Endodermal cell (in vitro differentiated cells): ENCODE data around the gene GHRL. TPM values are rescaled to one million over a fixed set of nuclear protein-coding genes. Genes with fewer than 3 reads are reported as not detected.

Source experiments
- DNase-seq: peaks from one replicate; pipeline ENCODE4 v3.0.0-alpha.2; 2017
- H3K27ac ChIP-seq: 2 replicates; pipeline ENCODE4 v1.5.1; 2013; ENCODE audit warnings: mild to moderate bottlenecking, low read depth, low read length, moderate library complexity
- H3K27me3 ChIP-seq: 2 replicates; pipeline ENCODE4 v1.6.1; 2013; ENCODE audit warnings: mild to moderate bottlenecking, low read length, moderate library complexity; ENCODE audit not compliant: insufficient read depth, control insufficient read depth, poor library complexity, severe bottlenecking
- H3K36me3 ChIP-seq: 2 replicates; pipeline ENCODE4 v1.7.0; 2013; ENCODE audit warnings: mild to moderate bottlenecking, low read length, moderate library complexity; ENCODE audit not compliant: control insufficient read depth, insufficient read depth
- H3K4me1 ChIP-seq: one replicate; pipeline ENCODE4 v1.7.0; 2013; ENCODE audit warnings: low read length; ENCODE audit not compliant: control insufficient read depth, insufficient read depth
- H3K4me3 ChIP-seq: 2 replicates; pipeline ENCODE4 v1.5.1; 2013; ENCODE audit warnings: mild to moderate bottlenecking, low read length, moderate library complexity
- H3K9ac ChIP-seq: 2 replicates; pipeline ENCODE4 v1.6.1; 2013; ENCODE audit warnings: mild to moderate bottlenecking, low read length, moderate library complexity; ENCODE audit not compliant: poor library complexity, severe bottlenecking; ENCODE audit errors: extremely low read depth
- H3K9me3 ChIP-seq: 2 replicates; pipeline ENCODE4 v1.6.1; 2013; ENCODE audit warnings: mild to moderate bottlenecking, low read length, moderate library complexity; ENCODE audit not compliant: control insufficient read depth
- H3K27ac Mint-ChIP-seq: 2 replicates; pipeline ENCODE4 v1.8.0; 2020; ENCODE audit warnings: mixed read lengths
- H3K27me3 Mint-ChIP-seq: 2 replicates; pipeline ENCODE4 v1.8.0; 2021; ENCODE audit warnings: mild to moderate bottlenecking, mixed read lengths; ENCODE audit not compliant: insufficient read depth
- H3K36me3 Mint-ChIP-seq: 2 replicates; pipeline ENCODE4 v1.8.0; 2020; ENCODE audit warnings: low read depth, mixed read lengths
- H3K4me1 Mint-ChIP-seq: 2 replicates; pipeline ENCODE4 v1.8.0; 2020; ENCODE audit warnings: mixed read lengths
- H3K4me3 Mint-ChIP-seq: 2 replicates; pipeline ENCODE4 v1.8.0; 2020; ENCODE audit warnings: mild to moderate bottlenecking, moderate library complexity, mixed read lengths
- H3K9me3 Mint-ChIP-seq: 2 replicates; pipeline ENCODE4 v1.8.0; 2020; ENCODE audit warnings: mild to moderate bottlenecking, mixed read lengths
- WGBS, 2 experiments: methylation state at CpG; one replicate each; pipeline versions ENCODE4 v1.1.5 to v1.1.7; 2013; ENCODE audit warnings: missing lambda C conversion rate in 2 of 2, mixed read lengths in 1 of 2; ENCODE audit not compliant: insufficient coverage in 1 of 2, insufficient read length in 1 of 2; 5-methylcytosine and 5-hydroxymethylcytosine counted together
- total RNA-seq, 2 donors: library from RNA; stranded (reverse); fragmentation: NEBNext Ultra II Directional in 1 of 2; extraction: Animal tissue kit (Norgen Biotek cat#: 25700) in 1 of 2; gene quantifications; 2 replicates in 1 of 2; 3 replicates in 1 of 2; pipeline ENCODE4 v1.2.1, GENCODE V29; 2021
- TF ChIP-seq, protein P1 (sequence below): fragments of 200-600 bp; sonication (generic); conservative IDR thresholded peaks from 2 replicates; pipeline ENCODE4 v1.5.0; 2021; ENCODE audit warnings: antibody characterized with exemption, mild to moderate bottlenecking

Gene GHRL
- total RNA-seq, 2 donors from 2014 or later = not detected

DNA sequence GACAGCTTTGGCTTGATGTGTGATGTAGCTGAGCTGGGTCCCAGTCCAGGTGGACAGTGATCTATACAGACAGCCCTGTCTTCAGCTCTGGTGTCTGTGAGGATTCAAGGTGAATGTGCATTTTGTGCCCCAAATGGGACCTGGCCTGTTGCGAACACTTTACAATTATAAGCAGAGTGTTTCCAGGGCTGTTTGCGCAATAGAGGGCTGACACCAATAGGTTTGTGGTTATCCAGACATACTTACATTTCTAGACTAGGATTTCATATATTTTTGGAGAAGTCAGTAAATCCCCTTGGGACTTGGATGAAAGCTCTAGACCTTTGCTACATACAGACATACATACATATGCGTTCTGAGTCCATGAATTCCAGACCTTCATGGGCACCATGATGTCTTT lies 48.7 kb downstream of the GHRL start:
- H3K36me3 Mint-ChIP-seq = peaks cover 1% of the 10 kb centered on the region
- H3K9me3 Mint-ChIP-seq = peaks cover 38% of the 10 kb centered on the region
- TF ChIP-seq, protein P1, sequence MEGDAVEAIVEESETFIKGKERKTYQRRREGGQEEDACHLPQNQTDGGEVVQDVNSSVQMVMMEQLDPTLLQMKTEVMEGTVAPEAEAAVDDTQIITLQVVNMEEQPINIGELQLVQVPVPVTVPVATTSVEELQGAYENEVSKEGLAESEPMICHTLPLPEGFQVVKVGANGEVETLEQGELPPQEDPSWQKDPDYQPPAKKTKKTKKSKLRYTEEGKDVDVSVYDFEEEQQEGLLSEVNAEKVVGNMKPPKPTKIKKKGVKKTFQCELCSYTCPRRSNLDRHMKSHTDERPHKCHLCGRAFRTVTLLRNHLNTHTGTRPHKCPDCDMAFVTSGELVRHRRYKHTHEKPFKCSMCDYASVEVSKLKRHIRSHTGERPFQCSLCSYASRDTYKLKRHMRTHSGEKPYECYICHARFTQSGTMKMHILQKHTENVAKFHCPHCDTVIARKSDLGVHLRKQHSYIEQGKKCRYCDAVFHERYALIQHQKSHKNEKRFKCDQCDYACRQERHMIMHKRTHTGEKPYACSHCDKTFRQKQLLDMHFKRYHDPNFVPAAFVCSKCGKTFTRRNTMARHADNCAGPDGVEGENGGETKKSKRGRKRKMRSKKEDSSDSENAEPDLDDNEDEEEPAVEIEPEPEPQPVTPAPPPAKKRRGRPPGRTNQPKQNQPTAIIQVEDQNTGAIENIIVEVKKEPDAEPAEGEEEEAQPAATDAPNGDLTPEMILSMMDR = no peak
- no peak for DNase-seq
- no peaks in the 10 kb centered on the region for H3K27me3 ChIP-seq
- no peaks in the 10 kb centered on the region for H3K4me1 ChIP-seq
- no peak overlapping the region for H3K27ac ChIP-seq
- peaks cover 19% of the 10 kb centered on the region for H3K9me3 ChIP-seq
- peaks cover 11% of the 10 kb centered on the region for H3K27me3 Mint-ChIP-seq
- H3K4me3 ChIP-seq = no peak overlapping the region
- H3K36me3 ChIP-seq = no peaks in the 10 kb centered on the region
- H3K4me3 Mint-ChIP-seq = no peak overlapping the region
- H3K9ac ChIP-seq = no peak overlapping the region
- no peak overlapping the region for H3K27ac Mint-ChIP-seq
- 57 to 88% methylated on average over 1 to 3 of the region's 3 CpGs for WGBS, 2 experiments
- H3K4me1 Mint-ChIP-seq = peaks cover 4% of the 10 kb centered on the region

DNA sequence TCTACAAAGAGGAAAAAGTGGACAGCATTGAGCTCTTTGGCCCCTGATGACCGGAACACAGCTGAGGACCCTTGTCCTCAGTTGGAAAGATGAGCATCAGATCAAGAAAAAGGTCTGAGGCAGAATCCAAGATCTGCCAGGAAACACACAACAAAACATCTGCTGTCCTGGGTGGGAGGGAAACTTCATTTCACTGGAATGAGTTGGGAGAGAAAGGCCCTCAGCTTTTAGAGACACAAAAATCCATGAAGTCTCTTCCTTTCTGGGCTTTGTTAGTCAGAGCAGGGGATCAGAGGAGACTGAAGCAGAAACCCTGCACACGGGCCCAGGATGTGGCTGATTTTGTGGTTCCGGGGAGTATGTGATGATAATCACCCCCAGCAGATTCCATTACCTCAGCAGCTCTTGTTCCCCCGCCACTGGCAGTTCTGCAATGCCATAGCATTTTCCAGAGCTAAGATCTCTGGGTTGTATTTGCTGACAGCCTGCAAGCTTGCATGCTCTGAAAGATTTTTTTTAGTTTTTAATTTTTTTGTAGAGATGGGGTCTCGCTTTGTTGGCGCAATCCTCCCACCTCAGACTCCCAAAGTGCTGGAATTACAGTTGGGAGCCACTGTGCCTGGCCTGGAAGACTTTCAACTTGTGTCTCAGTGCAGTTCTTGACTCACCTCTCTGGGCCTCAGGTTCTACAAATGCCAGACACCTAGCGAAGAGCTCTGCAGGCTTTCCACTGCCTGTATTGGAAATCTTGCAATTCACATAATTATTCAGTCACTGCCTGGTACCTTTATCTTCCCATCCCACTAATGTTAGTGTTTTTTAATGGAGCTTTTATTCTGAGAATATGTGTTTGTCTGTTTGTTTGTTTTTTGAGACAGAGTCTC lies 50.3 kb downstream of the GHRL start:
- H3K4me1 Mint-ChIP-seq = no peaks in the 10 kb centered on the region
- H3K36me3 ChIP-seq = no peaks in the 10 kb centered on the region
- no peak overlapping the region for H3K4me3 Mint-ChIP-seq
- H3K9me3 ChIP-seq = peaks cover 19% of the 10 kb centered on the region
- no peak for DNase-seq
- H3K4me3 ChIP-seq = no peak overlapping the region
- no peak overlapping the region for H3K27ac Mint-ChIP-seq
- TF ChIP-seq, protein P1 = no peak
- 90 to 92% methylated on average over 6 to 7 of the region's 7 CpGs for WGBS, 2 experiments
- H3K36me3 Mint-ChIP-seq = no peaks in the 10 kb centered on the region
- no peaks in the 10 kb centered on the region for H3K27me3 ChIP-seq
- peaks cover 30% of the 10 kb centered on the region for H3K9me3 Mint-ChIP-seq
- no peak overlapping the region for H3K27ac ChIP-seq
- H3K4me1 ChIP-seq = no peaks in the 10 kb centered on the region
- H3K27me3 Mint-ChIP-seq = peaks cover 3% of the 10 kb centered on the region
- H3K9ac ChIP-seq = no peak overlapping the region

DNA sequence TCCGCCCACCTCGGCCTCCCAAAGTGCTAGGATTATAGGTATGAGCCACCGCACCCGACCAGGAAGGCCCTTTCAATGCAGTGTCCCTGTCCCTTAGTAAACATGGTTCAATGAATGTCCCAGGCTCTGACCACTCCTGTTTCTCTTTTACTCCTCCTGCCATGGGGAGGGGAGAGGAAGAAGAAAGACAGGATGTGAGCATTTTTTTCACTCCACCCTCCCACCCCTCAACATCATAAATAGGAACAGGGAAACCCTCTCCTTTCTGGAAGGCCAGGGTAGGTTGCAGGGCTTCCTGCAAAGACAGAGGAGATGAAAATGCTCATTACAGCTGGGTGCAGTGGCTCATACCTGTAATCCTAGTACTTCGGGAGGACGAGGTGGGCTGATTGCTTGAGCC lies 51.9 kb downstream of the GHRL start:
- 82 to 91% methylated on average over 4 to 6 of the region's 6 CpGs for WGBS, 2 experiments
- H3K36me3 Mint-ChIP-seq = no peaks in the 10 kb centered on the region

More for the DNA sequence above, 51.9 kb downstream of the GHRL start:
- Mint-ChIP-seq H3K27me3 (no peaks in the 10 kb centered on the region), H3K4me1 (no peaks in the 10 kb centered on the region), H3K27ac (no peak overlapping the region), H3K9me3 (peaks cover 18% of the 10 kb centered on the region), H3K4me3 (no peak overlapping the region)
- Histone ChIP-seq H3K36me3 (no peaks in the 10 kb centered on the region), H3K4me3 (no peak overlapping the region), H3K9ac (no peak overlapping the region), H3K4me1 (no peaks in the 10 kb centered on the region), H3K27ac (no peak overlapping the region), H3K9me3 (peaks cover 20% of the 10 kb centered on the region), H3K27me3 (no peaks in the 10 kb centered on the region)
- TF ChIP-seq, protein P1 = no peak
- no peak for DNase-seq
